DMS153 treated with DMSO at 0.1 percent for 48 hours (cell line): ENCODE data around the gene KRTAP9-7.
"Not testable (repeated sequence)": the region's sequence is repeated elsewhere in the genome, so short reads cannot be mapped to it uniquely, and the experiment has no call there.

Source experiments
- DNase-seq: peaks from one replicate; lab custom pipeline; 2025; ENCODE audit not compliant: unreplicated experiment; lab: John Stamatoyannopoulos, UW

KRTAP9-7 gene

DNA sequence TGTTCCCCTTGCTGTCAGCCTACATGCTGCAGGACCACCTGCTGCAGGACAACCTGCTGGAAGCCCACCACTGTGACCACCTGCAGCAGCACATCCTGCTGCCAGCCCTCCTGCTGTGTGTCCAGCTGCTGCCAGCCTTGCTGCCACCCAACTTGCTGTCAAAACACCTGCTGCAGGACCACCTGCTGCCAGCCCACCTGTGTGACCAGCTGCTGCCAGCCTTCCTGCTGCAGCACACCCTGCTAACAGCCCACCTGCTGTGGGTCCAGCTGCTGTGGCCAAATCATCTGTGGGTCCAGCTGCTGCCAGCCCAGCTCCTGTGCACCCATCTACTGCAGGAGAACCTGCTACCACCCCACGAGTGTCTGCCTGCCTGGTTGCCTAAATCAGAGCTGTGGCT is 4.2 kb upstream of the KRTAP9-7 start:
- DNase-seq: not testable (repeated sequence)

DNA sequence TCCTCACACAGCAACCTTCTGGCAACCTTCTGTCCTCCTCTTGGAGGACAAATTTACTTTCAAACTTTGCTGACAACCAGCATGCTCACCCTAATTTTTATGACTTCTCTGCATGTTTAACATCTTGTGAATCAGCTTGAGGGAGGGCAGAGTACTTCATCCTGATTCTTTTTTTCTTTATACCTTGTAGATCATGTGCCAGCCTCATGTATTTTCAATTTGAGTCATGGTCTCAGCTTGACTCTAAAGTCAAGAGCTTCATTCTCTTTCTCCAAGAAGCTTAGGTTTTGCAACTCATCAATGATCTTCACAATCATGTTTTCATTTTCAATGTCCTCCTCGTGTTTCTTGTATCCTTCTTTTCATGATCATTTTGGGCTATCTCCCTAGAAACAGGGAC is 3.6 kb upstream of the KRTAP9-7 start:
- no peak for DNase-seq

DNA sequence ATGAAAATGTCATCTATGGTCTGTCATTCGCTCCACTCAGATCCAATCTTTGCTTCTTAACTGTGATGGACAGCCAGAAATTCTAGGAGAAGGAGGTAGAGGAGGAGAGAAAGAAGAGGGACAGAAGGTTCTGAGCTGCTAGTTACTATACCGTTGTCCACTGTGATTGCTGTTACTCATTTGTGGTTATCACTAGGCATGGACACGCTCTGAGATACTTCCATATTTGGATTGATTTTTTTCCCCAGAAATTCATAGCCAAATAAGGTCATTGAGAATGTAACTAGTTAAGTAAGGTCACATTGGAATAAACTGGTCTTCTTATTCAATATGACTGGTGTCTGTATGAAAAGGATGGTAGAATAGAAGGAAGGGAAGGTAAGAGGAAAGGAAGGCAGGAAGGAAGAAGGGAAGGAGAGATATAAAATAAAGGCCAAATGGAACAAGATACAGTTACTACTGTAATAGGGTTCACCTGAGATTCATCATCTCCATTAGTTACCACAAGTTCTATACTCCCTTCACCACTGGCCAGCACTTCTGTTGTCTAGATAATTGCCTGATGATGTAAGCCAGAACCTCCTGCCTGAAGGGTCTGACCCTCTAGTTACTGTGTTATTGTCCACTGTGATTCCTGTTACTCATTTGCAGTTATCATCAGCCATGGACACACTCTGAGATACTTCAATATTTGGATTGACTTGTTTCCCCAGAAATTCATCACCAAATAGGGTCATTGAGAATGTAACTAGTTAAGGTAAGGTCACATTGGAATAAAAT is 2.9 kb downstream of the KRTAP9-7 start:
- DNase-seq: no peak

DNA sequence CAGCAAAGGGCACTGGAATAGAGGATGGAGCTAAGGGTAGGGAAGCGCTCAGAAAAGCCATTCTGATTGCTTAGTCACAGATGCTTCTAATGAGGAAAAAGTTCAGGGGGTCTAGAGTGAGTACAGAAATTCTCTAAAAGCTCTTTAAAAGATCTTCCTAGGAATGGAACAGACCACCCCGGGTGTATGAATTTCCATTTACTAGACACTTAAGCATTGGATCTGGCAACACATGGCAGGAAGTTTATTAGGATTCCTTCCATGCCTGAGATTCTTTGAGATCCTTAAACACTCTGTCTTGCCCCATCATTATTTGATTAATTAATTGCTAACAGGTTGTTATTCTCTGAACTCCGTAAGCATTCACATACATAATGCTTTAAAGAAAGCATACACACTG is 8.5 kb downstream of the KRTAP9-7 start:
- no peak for DNase-seq

DNA sequence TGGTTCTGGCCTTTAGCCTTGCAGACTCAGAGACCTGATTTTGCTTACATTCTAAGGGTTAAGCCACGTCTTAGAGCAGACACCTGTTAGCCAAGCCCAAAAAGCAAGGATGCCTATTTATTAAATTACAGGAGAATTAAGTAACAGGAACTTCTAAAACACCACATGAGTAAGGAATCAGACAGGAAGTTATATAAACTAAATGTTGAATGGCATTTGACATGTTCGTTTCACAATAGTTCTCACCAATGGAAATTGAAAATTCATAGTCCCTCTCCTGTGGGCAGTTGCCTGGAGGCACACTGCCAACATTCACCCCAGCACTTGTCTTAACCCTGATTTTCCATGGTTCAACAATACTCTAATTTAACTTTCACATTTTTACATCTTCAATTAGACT is 9.0 kb downstream of the KRTAP9-7 start:
- no peak for DNase-seq

DNA sequence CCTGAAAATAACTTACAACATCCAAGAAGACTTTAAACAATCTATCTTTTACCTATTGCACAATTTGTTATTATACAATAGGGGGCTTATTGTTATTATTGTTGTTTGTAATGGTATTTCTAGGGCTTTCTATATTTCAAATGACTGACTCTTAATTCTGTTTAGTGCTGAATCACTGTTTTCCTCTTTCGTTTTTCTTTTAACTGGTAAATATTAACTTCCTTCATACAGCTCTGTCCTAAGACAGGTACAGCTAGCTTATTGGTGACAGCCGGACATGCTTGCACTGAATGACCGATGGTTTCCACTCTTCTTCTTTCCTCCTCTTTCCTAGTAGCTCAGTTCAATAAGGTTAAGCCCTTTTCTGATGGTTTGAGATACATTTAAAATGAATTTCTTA is 11.6 kb downstream of the KRTAP9-7 start:
- no peak for DNase-seq

DNA sequence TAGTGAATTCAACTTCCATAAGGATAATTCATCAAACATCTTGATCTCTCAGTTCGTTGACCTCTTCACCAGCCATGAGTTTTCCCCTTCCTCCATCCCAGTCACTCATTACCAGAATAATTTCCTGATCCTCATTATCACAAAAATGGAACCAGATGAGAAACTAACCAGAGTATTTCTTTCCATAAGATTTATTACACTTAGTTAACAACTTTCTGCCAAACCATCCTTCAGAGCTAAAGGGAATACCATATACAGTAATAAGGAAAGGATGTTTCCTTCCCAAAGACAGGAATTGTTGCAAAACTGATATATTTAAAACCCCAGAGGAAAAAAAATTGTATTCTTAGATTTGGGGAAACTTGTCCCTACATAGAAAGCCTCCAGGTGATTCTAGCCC is 18.5 kb downstream of the KRTAP9-7 start:
- no peak for DNase-seq

DNA sequence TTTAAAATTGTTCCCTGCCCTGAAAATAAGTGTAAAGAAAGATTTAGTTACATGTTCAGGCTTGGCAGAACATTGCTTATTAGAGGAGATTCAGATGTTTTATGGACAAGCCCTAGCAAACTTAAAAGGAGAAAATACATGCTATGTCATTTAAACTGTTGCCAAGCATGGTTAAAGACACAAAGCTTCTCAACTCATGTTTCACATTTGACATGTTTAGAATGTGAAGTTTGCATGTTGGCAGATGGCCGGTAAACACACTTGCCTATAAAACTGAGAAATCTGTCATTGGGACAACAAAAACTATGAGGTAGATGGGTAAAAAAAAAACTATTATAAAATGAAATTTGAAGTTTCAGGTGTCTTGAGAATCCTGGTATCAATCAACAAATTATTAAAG is 21.3 kb downstream of the KRTAP9-7 start:
- DNase-seq: no peak

DNA sequence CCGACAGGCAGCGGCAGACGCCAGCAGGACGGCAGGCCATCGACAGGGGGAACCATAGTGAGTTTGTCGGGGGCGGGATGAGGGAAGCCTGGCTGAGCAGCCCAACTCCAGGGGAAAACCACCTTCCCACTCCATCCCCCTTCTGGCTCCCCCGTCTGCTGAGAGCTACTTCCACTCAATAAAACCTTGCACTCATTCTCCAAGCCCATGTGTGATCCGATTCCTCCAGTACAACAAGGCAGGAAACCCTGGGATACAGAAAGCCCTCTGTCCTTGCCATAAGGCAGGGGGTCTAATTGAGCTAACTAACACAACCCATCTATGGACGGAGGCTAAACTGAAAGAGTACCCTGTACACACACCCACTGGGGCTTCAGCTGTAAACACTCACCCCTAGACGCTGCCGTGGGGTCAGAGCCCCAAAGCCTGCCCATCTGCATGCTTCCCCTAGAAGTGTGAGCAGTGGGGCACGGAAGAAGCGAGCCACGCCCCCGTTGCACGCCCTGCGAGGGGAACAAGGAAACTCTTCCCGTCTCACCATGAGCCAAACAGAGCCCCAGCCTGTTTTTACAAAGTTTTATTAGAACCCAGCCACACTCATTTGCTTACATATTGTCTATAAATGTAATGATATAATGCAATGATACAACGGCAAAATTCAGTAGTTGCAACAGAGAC is 23.1 kb downstream of the KRTAP9-7 start:
- DNase-seq: no peak

DNA sequence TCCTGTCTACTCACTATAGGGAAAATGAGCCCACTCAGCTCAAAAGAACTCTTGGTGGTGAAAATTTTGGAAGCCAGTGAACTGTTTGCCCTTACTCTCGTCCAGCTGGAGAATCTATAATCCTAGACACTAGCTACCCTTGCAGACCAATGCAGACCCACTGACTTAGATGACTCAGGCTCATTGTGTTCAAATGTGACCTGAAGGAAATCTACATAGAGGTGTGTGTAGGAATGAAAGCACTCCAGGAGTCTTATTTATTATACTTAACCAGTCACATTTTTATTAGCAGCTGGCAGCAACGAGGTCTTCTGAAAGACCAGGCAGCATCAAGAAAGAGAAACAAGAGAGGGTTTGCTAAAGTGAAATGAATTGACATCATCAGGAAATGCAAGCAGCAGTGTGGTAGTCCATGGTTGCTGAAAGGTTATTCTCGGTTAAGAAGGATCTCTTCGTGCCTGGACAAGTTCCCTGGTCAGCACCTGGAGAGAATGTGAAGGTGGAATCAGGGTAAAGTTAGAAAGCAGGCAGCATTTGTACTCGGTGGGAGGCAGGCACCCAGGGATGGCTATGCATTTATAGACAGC is 25.8 kb downstream of the KRTAP9-7 start:
- DNase-seq: no peak

DNA sequence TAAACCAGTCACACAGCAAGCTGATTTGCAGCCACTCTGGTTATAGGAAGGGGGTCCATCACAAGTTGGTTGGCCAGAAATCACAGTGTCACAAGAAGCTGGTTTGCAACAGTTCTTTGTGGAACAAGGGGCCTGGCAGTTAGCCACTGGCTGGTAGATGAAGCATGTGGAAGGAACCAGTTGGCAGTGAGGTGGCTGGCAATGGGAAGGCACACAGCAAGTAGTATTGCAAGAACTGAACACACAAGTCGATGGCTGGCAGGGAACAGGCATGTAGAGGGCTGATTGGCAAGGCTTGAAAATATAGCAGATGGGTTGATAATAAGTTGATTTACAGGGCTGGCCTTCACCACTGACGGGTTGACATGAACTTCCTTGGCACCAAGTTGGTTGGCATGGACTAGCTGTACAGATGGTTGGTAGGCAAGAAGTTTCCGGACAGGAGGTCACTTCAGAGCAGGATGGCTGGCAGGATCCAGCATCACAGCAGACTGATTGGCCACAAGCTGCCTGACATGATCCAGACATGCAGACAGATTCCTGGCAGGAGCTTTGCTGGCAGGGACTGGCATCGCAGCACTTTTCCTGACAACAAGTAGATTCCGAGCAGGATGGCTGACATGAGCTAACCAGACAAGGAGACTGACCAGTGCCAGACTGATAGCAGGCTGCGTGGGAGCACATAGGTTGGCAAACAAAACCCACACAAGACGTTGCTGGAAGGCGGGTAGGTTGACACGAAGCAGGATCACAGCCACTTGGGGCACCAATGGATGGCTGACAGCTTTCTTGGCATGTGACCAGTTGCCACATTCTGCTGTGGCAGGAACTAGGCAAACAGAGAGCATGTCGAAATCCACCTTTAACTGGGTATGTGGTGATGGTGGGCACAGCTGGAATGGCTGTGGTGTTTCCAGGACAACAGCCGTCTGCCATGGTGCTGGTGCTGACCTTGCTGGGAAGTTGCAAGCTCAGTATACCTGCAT is 26.7 kb downstream of the KRTAP9-7 start, which contains the start of gene KRTAP29-1:
TSS of gene KRTAP29-1 (minus strand) at position 936 of the 986 bp plus-strand sequence. CDS start at position 936, 0 bp downstream.
- no peak for DNase-seq

DNA sequence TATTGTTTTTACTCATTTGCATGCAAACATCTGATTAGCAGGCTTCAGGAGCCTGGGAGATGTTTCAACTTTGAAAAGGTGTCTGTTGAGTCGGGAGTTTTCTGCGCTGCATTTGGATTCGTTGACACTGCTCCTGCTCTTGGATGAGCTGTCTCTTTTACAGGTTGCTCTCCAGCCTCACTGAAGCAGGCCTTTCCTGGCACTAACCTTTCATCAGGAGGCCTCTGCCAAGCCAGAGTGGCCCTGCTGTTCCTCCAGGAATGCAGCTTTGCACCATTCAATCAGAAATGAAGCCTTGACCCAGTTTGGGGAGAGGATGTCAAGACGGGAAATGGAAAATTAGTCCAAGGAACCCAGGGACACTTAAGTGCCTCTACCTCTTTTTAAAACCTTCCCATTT is 27.5 kb downstream of the KRTAP9-7 start:
- no peak for DNase-seq

DNA sequence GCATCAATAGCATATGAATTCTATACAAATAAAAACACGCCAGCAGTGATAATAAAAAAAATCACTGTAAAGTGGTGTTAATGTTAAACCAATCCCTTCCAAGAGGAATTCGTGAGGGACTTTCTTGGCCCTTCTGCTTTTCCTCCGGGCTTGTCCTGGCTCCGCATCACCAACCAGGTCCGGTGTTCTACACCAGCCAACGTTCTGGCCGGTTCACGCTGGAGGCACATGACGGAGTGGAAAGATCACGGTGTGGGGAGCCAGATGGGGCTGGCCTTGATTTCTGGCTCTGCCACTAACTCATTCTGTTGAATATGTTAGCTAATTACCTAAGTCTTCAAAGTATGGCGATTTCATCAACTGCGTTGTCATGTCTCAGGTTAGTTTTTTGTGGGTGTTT is 28.6 kb downstream of the KRTAP9-7 start:
- no peak for DNase-seq

DNA sequence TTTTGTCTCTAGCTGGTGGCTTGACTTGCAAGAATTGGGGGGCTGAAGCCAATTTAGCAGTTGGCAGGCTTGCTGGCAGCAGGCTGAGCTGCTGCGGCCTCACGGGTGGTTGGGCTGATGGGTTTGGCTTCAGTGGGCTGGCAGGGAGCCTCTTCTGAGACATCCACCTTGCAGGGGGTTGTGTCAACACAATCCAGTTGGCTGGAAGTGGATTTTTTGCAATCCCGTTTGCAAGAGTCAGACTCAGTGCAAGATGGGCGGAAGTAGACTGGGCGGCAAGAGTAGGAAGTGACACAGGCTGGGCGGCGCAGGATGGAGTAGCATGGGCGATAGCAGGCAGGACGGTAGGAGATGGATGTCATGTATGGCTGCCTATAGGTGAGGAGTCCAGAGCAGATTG is 32.1 kb downstream of the KRTAP9-7 start:
- DNase-seq: no peak

DNA sequence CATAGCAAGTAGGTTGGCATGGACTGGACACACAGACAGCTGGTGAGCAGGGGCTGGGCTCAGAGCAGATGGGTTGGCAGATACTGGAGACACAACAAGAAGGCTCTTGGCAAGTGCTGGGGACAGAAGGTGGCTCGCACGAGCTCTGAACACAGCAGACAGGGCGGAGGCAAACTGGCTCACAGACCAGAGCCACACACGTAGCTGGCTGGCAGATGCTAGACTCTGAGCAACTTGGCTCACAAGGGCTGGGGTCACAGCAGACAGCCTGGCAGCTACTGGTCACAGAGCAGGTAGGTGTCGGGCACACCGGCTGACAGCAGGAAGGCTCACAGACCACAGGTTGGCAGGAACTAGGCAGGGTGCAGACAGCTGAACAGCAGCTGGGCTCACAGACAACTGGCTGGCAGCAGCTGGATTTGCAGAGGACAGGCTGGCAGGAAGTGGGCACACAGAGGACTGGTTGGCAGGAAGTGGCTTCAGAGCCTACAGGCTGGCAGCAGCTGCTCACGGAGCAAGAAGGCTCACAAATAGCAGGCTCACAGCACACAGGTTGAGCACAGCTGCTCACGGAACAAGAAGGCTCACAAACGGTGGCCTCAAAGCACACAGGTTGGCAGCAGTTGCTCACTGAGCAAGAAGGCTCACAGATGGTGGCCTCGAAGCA is 32.9 kb downstream of the KRTAP9-7 start:
- peak; percentile 27 for DNase-seq

DNA sequence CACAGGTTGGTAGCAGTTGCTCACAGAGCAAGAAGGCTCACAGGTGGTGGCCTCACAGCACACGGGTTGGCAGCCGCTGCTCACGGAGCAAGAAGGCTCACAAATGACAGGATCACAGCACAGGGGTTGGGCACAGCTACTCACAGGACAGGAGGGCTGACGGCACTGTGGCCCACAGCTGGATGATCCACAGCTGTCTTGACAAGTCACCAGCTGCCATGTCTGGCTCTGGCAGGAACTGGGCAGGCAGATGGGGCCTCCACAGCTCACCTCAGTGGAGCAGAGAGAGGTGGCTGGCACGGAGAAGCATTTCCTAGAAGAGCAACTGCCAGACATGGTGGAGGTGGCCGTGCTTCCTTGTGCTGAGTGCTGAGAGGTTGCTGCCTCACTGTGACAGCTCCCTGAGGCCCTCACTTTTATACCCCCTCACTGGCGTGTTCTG is 33.4 kb downstream of the KRTAP9-7 start, which contains the start of gene KRTAP16-1:
TSS of gene KRTAP16-1 (minus strand) at position 392 of the 442 bp plus-strand sequence. CDS start at position 336, 56 bp downstream.
- DNase-seq: no peak

DNA sequence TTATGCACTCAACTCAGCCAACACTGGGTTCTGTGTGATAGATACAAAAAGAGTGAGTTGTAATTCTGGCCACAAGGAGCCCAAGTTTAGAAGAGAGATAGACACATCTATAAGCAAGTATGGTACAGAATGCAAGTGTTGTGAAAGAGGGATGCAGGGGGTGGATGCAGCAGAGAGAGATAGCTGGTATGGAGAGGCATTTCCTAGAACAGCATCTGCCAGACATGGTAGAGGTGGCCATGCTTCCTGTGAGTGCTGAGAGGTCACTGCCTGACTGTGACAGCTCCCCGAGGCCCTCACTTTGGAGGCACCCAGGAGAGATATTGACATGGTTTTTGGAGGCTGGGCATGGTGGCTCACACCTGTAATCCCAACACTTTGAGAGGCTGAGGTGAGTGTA is 35.6 kb downstream of the KRTAP9-7 start:
- no peak for DNase-seq

DNA sequence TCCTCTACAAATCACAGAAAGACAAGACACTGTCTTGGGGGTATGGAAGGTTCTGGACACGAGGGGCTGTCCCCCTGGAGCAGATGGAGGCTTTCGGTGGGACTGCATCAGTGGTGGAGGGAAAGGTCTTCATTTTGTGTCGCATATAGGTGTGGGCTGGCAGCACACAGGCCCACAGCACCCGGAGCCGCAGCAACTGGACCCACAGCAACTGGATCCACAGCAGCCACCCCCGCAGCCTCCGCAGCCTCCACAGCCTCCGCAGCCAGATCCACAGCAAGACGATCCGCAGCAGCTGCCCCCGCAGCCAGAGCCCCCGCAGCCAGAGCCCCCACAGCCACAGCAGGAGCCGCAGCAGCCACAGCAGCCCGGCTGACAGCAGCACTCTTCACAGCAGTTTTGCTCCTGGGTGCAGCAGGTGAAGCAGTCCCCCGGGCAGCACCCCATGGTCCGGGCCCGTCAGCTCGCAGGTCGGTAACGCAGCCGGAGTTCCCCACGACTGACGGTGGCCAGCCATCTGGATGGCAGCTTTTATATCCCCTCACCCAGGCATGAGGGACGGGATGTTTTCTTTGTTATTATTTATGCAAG is 39.8 kb downstream of the KRTAP9-7 start, which contains the start of gene KRTAP17-1:
TSS of gene KRTAP17-1 (minus strand) at position 507 of the 591 bp plus-strand sequence. CDS start at position 447, 60 bp downstream.
- DNase-seq: peak; percentile 21

DNA sequence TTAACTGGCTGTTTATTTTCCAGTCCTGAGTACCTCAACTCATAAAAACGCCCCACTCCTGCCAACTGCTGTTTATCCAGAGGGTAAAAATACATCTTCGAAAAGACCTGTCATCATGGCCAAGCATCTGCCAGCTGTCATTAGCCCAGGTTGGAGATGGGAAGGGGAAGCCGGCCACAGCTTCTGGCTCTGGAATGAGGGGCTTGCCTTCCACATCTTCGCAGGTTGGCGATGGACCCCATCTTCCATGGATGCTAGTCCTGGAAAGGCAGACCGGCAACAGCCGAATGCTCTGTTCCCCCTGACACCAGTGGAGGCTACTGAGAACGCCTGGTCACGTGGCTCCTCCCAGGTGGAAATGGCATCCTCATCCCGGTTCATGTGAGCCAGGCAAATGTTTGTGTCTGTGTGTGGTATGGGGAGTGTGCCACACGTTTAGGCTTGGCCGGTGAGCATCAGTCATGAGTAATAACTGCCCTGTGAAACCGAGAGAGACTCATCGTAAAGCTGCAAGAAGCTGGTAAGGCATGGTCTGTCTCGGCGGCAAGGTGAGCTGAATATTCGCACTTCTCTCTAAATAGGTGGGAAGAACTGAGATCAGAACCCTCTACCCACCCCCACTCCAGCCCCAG is 40.4 kb downstream of the KRTAP9-7 start:
- DNase-seq: peak; percentile 11
